ENCODE data around the gene P4HB.

Gene P4HB

GRCh38 chr17:81832608-81833159 lies 27.7 kb downstream of the P4HB start (continued):
- TF ChIP-seq, protein P1, sequence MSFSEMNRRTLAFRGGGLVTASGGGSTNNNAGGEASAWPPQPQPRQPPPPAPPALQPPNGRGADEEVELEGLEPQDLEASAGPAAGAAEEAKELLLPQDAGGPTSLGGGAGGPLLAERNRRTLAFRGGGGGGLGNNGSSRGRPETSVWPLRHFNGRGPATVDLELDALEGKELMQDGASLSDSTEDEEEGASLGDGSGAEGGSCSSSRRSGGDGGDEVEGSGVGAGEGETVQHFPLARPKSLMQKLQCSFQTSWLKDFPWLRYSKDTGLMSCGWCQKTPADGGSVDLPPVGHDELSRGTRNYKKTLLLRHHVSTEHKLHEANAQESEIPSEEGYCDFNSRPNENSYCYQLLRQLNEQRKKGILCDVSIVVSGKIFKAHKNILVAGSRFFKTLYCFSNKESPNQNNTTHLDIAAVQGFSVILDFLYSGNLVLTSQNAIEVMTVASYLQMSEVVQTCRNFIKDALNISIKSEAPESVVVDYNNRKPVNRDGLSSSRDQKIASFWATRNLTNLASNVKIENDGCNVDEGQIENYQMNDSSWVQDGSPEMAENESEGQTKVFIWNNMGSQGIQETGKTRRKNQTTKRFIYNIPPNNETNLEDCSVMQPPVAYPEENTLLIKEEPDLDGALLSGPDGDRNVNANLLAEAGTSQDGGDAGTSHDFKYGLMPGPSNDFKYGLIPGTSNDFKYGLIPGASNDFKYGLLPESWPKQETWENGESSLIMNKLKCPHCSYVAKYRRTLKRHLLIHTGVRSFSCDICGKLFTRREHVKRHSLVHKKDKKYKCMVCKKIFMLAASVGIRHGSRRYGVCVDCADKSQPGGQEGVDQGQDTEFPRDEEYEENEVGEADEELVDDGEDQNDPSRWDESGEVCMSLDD (tag by site-specific recombination; IDR thresholded peaks at IDR 0.05), result no peak

GRCh38 chr17:81831957-81832607 lies 28.3 kb downstream of the P4HB start:
- no peak for TF ChIP-seq GFI1B (tag by site-specific recombination; IDR thresholded peaks at IDR 0.05)
- peak; percentile 96 for TF ChIP-seq EGR2 (tag by site-specific recombination; IDR thresholded peaks at IDR 0.05; ENCODE audit: low read depth)
- TF ChIP-seq ZNF274 (IDR thresholded peaks at IDR 0.05; ENCODE audit: low read length), result no peak
- TF ChIP-seq ZNF274 (tag by site-specific recombination; IDR thresholded peaks at IDR 0.05; ENCODE audit: borderline replicate concordance), result no peak
- TF ChIP-seq ZBTB48 (tag by site-specific recombination; IDR thresholded peaks at IDR 0.05), result peak; percentile 61
- peak; percentile 99 for TF ChIP-seq ZNF341 (tag by site-specific recombination; IDR thresholded peaks at IDR 0.05; ENCODE audit: low read depth)
- TF ChIP-seq ZNF423 (tag by site-specific recombination; IDR thresholded peaks at IDR 0.05), result 0 out of 2 replicates have a peak, but pooled peaks have one; percentile 16
- TF ChIP-seq ZNF223 (tag by site-specific recombination; IDR thresholded peaks at IDR 0.05), result 0 out of 2 replicates have a peak, but pooled peaks have one; percentile 46
- TF ChIP-seq SCRT1 (tag by site-specific recombination; IDR thresholded peaks at IDR 0.05; ENCODE audit: borderline replicate concordance), result 0 out of 2 replicates have a peak, but pooled peaks have one; percentile 9
- peak; percentile 96 for TF ChIP-seq ZFHX2 (tag by site-specific recombination; conservative IDR thresholded peaks at IDR 0.05)
- TF ChIP-seq SP3 (tag by site-specific recombination; IDR thresholded peaks at IDR 0.05), result peak; percentile 61; the same call in 1 of the 2 replicates
- TF ChIP-seq ZFP41 (tag by site-specific recombination; IDR thresholded peaks at IDR 0.05; ENCODE audit: borderline replicate concordance), result no peak
- TF ChIP-seq ZNF623 (tag by site-specific recombination; IDR thresholded peaks at IDR 0.05), result peak; percentile 54
- no peak for TF ChIP-seq ZNF140 (tag by site-specific recombination; IDR thresholded peaks at IDR 0.05)
- TF ChIP-seq, protein P2, sequence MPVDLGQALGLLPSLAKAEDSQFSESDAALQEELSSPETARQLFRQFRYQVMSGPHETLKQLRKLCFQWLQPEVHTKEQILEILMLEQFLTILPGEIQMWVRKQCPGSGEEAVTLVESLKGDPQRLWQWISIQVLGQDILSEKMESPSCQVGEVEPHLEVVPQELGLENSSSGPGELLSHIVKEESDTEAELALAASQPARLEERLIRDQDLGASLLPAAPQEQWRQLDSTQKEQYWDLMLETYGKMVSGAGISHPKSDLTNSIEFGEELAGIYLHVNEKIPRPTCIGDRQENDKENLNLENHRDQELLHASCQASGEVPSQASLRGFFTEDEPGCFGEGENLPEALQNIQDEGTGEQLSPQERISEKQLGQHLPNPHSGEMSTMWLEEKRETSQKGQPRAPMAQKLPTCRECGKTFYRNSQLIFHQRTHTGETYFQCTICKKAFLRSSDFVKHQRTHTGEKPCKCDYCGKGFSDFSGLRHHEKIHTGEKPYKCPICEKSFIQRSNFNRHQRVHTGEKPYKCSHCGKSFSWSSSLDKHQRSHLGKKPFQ (tag by site-specific recombination; IDR thresholded peaks at IDR 0.05), result peak; percentile 23; the same call in 1 of the 2 replicates
- TF ChIP-seq ZNF600 (tag by site-specific recombination; IDR thresholded peaks at IDR 0.05), result peak; percentile 91
- TF ChIP-seq ZNF664 (tag by site-specific recombination; IDR thresholded peaks at IDR 0.05), result no peak
- TF ChIP-seq, protein P3, sequence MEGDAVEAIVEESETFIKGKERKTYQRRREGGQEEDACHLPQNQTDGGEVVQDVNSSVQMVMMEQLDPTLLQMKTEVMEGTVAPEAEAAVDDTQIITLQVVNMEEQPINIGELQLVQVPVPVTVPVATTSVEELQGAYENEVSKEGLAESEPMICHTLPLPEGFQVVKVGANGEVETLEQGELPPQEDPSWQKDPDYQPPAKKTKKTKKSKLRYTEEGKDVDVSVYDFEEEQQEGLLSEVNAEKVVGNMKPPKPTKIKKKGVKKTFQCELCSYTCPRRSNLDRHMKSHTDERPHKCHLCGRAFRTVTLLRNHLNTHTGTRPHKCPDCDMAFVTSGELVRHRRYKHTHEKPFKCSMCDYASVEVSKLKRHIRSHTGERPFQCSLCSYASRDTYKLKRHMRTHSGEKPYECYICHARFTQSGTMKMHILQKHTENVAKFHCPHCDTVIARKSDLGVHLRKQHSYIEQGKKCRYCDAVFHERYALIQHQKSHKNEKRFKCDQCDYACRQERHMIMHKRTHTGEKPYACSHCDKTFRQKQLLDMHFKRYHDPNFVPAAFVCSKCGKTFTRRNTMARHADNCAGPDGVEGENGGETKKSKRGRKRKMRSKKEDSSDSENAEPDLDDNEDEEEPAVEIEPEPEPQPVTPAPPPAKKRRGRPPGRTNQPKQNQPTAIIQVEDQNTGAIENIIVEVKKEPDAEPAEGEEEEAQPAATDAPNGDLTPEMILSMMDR (tag by site-specific recombination; IDR thresholded peaks at IDR 0.05), result peak; percentile 20; the same call in 1 of the 2 replicates
- TF ChIP-seq WT1 (tag by site-specific recombination; IDR thresholded peaks at IDR 0.05), result peak; percentile 21; the same call in 1 of the 2 replicates
- no peak for TF ChIP-seq IKZF3 (tag by site-specific recombination; IDR thresholded peaks at IDR 0.05)
- TF ChIP-seq ZBTB20 (tag by site-specific recombination; IDR thresholded peaks at IDR 0.05), result peak; percentile 32; the same call in 1 of the 2 replicates
- H3K27ac ChIP-seq (ENCODE audit: extremely low read depth, low read depth, low read length), result peak overlapping the region; percentile 75
- no peaks in the 10 kb centered on the region for H3K9me3 ChIP-seq (ENCODE audit: control insufficient read depth, insufficient read depth, low read depth, low read length)
- CTCF ChIA-PET, result interaction anchor here (3.0 kb wide), 1 partner anchor 10 kb away, joined by 12 read pairs; no protein-coding TSS in a partner anchor
- no peaks in the 10 kb centered on the region for H3K4me1 ChIP-seq (ENCODE audit: control insufficient read depth, insufficient read depth, low read length)
- H3K36me3 ChIP-seq (ENCODE audit: control insufficient read depth in 2 of 2, insufficient read depth in 1 of 2, low read length in 2 of 2), result peaks cover 0 to 4% of the 10 kb centered on the region in 2 experiments; a peak in 2 of 3 replicates
- H3K4me3 ChIP-seq (ENCODE audit: low read depth, low read length), result peak overlapping the region; percentile 72
- POLR2A ChIA-PET, result interaction anchor here (0.9 to 1.7 kb wide), 3 partner anchors 9 to 23 kb away, joined by 4 to 8 read pairs (median 7); no protein-coding TSS in a partner anchor

All from HEK293 (cell line).